HG03457 (cell line): ENCODE results near the gene LMBR1L.

Source experiments
- ATAC-seq: cut with Tn5 transposase; IDR thresholded peaks from one replicate; pipeline ENCODE4 v1.9.1; 2021; ENCODE audit warnings: moderate number of reproducible peaks; ENCODE audit not compliant: unreplicated experiment

The LMBR1L gene

GRCh38 chr12:49121047-49121696 lies 10.5 kb upstream of the LMBR1L start:
- ATAC-seq, result no peak

DNA sequence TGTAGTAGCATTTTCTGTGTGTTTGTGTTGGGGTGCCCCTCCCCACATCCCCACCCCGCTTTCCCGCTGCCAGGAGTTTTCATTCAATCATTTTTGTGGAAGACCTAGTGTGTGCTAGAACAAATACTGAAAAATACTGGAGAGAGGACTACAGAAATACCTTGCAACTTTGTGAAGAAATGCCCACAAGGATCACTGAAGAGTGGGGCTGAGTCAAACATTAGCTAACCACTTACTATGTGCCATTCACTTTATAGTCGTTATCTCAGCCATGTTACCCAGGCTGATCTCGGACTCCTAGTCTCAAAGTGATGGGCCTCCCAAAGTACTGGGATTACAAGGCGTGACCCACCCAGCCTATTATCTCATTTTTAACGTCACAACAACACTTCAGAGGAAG lies 559 bp upstream of the LMBR1L start:
- no peak for ATAC-seq

GRCh38 chr12:49109641-49110463 lies 795 bp downstream of the LMBR1L start:
- no peak for ATAC-seq

- no peak for ATAC-seq
Observed at GRCh38 chr12:49108958-49109404, 1.7 kb downstream of the LMBR1L start.

DNA sequence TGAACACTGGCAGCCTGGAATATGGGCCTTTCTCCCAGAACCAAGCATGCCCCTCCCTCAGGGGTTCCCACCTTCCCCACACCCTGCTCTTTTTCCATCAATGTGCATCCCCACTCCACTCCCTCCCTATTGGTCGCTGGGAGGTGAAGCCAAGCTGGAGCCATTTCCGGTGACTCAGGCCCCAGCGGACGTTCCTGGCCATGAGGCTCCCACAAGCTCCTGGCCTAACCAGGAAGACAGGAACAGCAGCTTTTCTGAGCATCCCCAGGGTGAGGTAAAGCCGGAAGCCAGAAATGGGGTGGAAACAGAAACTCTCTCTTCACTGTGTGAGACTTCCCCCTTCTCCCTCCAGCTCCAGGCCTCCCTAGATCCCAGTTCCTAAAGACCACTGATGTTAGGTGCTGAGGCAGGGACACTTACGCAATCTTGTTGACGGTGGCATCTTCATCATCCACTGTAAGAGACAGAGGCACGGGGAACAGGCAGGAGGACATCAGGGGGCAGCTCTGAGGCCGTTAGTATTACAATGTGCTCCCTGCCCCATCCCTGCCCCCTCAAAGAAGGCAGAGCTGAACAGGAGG lies 5.1 kb downstream of the LMBR1L start:
- no peak for ATAC-seq

- no peak for ATAC-seq
Observed at GRCh38 chr12:49104822-49105221, 5.8 kb downstream of the LMBR1L start.

GRCh38 chr12:49100380-49100779 lies 10.3 kb downstream of the LMBR1L start:
- ATAC-seq, result no peak

DNA sequence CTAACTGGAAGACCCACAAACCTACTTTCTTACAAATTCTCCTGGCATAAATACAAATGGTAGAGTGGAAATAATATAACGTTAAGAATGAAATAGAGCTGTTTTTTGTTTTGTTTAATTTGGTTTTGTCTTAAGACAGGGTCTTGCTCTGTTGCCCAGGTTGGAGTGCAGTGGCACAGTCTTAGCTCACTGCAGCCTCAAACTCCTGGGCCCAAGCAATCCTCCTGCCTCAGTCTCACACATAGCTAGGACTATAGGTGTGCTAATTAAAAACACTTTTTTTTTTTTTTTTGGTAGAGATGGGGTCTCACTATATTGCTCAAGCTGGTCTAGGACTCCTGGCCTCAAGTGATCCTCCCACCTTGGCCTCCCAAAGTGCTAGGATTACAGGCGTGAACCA lies 11.9 kb downstream of the LMBR1L start:
- no peak for ATAC-seq

DNA sequence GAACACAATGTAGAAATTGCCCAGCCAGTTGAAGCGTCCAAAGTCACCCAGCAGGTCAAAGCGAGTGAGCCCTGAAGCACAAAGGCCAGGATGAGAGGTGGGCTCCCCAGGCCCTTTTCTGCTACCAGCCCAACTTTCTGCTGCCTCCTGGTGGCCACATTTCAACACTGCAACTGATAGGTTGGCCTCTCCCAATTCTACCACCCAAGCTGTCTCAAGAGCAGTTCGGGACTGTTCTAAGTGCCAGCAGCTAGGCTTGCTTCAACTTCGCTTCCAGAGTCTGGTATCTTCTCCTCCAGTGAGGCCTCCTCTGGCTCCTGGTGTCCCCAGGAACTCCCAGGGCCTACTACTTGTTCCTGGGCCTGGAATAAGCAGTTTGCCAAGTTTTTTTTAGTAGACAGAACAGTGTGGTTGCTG lies 12.6 kb downstream of the LMBR1L start:
- no peak for ATAC-seq

DNA sequence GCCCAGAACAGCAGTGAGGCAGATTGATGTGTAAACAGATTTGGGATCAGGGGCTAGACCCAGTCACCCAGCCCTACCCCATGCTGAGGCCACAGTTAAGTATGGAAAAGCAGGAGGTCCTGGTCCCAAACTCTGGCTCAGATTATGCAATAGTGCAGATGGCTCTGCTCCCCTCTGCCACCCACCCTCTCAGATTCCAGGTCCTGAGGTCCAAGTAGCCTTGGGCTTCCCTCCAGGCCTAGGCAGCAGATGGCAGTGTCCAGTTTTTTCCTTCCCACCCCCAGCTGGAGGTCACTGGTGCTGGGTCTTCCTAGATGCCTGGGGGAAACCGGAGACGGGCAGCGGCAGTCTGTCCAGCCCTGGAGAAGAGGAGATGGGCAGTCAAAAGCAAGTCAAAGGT lies 13.3 kb downstream of the LMBR1L start:
- ATAC-seq, result no peak

- ATAC-seq, result no peak
Observed at GRCh38 chr12:49094975-49095365, 15.7 kb downstream of the LMBR1L start.

DNA sequence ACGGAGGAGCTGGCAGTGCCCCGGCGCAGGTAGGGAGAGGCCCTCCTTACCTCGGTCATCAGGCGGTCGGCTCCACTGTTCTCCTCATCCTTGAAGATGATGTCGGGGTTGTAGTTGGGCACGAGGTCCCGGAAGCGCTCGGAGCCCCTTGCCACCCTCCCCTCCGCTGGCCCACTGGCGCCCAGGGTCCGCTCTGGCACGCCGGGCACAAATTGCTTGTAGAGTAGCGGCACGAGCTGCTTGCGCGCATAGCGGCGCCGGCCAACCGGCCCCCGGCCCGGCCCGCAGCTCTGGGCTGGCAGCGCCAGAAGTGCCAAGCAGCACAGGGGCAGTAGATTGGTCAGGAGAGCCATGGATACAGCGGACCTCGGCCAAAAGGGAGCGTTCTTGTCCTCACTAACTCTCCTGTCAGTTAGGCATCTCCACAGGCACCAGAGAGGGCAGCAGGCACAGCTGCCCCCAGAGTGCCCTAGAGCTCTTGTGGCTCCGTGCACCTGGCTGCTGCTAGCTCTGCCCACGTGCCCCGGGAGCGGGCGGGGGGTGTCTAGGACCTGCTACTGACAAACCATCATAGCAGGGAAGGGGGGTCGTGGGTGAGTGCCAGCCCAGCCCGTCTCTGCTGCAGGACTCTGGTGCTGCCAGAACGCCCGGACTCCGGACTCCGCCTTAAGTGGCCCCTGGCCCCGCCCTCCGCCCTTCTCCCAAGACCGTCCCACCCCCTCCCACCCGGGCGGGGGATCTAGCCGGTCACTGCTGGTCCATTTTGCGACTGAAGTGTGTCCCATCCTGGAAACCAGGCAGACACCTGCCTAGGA lies 16.3 kb downstream of the LMBR1L start, which contains the start of gene DHH:
TSS of gene DHH (minus strand) at position 642 of the 815 bp plus-strand sequence. CDS start at position 353, 289 bp downstream.
- no peak for ATAC-seq

DNA sequence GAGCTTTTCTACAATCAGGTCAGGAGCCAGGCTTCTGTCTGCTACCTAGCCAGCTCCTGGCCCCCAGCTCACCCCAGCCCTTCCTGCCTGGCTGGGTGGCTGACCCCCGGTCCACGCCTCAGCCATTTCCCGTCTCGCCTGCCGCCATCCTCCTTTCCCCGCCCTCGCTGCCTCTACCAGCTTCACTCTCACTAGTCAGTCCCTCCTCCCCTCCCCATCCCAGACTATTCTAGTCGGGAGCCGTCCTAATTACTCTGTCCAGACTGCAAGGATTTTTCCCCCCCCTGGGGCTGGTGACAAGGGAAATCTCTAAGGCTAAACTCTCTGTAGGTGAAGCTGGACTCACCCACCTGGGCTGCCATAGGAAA lies 16.9 kb downstream of the LMBR1L start:
- ATAC-seq, result no peak

DNA sequence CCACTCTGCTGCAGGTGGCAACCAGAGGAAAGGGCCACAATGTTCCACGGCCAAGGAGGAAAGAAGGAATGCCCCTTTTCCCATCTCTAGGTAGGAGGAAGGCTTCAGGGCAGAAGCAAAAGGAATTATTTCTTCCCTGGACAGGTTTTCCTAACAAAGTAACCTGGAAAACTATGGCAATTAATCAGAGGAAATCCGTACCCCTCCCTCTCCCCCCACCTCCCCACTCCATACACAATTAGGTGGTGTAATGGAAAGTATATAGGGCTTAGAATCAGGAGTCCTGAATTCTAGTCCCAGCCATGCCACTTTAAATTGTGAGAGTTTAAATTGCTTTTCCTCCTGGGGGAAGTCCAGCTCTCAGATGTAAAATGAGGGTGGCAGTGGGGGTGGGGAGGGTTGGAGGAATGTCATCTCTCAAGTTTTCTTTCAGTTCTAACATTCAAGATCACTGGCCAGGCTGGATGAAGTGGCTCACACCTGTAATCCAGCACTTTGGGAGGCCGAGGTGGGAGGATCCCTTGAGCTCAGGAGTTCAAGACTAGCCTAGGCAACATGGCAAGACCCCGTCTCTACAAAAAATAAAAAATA lies 17.7 kb downstream of the LMBR1L start:
- no peak for ATAC-seq

DNA sequence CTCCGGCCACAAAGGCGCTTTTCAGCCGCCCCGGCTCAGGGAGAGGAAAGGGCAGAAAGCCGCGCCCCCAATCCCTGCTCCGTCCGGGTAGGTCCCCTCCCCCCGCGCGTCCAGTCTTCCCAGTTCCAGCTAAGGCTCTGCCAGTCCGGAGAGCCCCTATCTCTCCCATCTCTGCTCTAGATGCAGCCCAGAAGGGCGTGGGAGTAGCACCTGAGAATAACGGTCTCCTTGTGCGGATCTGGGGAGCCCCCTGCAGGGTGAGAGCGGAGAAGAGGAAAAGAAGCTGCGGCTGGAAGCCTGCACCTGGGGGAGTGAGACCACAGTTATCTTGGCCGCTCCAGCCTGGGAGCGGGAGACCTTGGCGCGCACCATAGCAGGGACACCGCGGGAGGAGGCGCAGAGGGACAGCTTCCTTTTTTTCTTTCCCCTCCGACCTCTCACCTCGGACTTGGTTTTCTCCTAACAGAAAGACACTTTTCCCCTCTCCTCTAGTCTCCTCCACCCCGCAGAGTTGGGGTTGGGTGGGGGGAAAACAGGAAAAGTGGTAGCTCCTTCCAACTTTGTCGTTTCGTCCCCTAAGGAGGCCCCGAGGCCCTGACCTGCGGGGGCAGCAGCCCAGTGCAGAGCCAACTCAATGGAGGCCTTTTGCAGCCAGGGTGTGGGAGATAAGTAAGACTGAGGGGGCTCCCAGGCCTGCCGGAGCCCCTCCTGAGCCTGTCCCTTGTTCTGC lies 18.4 kb downstream of the LMBR1L start:
- ATAC-seq, result no peak

DNA sequence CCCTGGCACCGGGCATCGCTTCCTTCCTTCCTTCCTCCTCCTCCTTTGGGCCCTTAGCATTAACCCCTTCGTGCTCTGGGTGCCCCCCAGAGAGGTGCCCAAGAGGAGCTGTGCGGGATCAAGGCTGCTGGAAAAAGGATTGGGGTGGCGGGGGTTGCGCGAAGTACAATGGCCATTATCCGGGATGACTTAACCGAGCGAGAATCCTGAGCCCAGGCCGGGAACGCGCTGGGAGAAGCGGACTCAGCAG lies 18.9 kb downstream of the LMBR1L start:
- ATAC-seq, result no peak

DNA sequence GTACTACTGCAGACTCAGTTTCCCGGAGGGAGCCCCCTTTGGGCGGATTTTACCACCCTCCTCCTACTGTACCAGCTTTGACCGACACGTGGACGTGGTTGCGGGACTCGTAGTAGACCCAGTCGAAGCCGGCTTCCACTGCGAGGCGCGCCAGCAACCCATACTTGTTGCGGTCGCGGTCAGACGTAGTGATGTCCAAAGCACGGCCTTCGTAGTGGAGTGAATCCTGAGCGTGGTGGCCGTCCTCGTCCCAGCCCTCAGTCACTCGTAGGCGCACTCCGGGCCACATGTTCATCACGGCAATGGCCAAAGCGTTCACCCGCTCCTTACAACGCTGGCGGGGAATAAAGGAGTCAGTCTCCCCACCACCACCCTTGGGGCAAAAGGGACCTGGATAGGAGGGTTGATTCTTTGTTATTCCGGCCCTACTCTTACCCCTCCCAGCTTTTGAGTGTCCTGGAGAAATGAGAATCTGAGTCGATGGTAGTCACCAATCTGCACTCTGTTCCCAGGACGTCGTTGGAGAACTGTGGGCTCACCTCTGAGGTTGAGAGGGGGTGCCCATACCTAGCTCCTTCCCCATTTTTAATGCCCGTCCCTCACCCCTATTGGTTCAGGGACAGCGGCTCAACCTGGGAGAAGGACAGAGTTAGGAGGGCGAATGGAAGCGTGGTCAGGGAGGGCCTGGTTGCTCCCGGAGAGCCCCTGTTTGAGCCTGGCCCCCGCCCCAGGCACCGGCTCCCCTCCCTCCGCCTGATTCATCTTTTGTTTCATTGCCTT lies 19.4 kb downstream of the LMBR1L start:
- no peak for ATAC-seq

DNA sequence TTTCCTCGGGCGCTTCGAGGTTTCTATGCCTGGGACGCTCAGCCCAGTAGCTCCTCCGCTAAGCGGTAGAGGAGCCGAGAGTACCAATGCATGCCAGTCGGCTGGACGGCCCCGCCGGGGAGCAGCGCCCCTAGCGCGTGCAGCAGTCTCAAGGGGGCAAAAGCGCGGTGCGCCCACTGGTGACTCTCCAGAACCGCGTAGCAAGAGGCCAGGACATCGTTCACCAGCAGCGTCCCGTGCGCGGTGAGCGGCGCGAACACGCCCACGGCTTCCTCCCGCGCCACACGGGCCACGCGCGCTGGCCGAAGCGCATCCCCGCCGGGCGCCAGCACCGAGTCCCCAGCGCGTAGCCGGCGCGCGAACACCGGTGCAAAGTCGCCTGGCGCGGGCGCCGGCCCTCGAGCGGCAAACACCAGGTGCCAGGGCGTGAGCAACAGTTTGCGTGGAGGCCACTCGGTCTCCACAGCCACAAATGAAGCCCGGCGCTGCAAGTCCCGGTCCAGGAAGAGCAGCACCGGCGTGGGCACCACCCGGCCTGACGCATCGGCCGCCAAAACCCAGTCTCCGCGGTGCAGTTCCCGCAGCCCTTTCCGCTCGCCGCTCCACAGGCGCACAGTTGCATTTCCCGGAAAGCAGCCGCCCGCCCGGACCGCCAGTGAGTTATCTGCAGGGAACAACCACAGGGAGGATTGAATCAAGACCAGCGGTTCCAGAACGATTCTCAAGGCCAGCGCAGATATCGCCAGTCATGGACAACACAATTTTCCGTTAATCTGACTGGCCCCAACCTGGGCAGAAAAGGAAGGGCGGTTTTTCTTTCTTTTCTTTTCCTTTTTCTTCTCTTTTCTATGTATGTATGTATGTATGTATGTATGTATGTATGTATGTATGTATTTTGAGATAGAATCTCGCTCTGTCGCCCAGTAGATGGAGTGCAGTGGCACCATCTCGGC lies 20.6 kb downstream of the LMBR1L start:
- no peak for ATAC-seq

- no peak for ATAC-seq
Observed at GRCh38 chr12:49088932-49089330, 21.7 kb downstream of the LMBR1L start.
